ENCODE results near the gene CDC14C. TPM values are rescaled to one million over a fixed set of nuclear protein-coding genes. Genes with fewer than 3 reads are reported as not detected.

CDC14C gene
- total RNA-seq (1 to 10 TPM; 3.8 to 4.7 TPM), polyA plus RNA-seq (ENCODE audit: insufficient read depth, low read depth, low replicate concordance) (14.2 TPM)
- long read RNA-seq, donor 1, result 0 reads
- long read RNA-seq, donor 2, result 0 reads

DNA sequence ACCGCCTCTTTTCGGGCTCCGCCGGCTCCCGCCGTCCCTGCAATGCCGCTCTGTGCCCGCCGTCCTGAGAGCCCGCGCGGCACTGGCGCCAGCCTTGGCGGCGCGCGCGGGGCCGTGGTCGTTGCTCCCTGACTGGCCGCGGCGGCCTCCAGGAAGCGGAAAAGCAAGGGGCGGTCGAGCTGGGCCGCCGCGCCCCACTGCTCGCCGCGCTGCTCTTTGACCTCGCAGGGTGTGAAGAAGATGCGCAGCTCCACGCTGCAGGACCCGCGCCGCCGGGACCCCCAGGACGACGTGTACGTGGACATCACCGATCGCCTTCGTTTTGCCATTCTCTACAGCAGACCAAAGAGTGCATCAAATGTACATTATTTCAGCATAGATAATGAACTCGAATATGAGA lies at the start of gene CDC14C:
TSS of gene CDC14C (plus strand) at position 115 of the 400 bp plus-strand sequence. CDS start at position 241, 126 bp downstream.
- Histone ChIP-seq H3K4me3 (no peak within 1 kb of the TSS), H3K36me3 (ENCODE audit: low read depth, missing control alignments) (no peaks in the 10 kb centered on the region), H3K27me3 (no peaks in the 10 kb centered on the region), H3K4me1 (no peaks in the 10 kb centered on the region), H3K9me3 (no peaks in the 10 kb centered on the region), H3K27ac (no peak within 1 kb of the TSS)
- intact Hi-C loops (cut with DNase I; ENCODE audit: low total_unique reads), result no loop called here
- peak; percentile 15 for DNase-seq
- no peak for TF ChIP-seq POLR2A (IDR thresholded peaks at IDR 0.05)
- TF ChIP-seq, protein P1, sequence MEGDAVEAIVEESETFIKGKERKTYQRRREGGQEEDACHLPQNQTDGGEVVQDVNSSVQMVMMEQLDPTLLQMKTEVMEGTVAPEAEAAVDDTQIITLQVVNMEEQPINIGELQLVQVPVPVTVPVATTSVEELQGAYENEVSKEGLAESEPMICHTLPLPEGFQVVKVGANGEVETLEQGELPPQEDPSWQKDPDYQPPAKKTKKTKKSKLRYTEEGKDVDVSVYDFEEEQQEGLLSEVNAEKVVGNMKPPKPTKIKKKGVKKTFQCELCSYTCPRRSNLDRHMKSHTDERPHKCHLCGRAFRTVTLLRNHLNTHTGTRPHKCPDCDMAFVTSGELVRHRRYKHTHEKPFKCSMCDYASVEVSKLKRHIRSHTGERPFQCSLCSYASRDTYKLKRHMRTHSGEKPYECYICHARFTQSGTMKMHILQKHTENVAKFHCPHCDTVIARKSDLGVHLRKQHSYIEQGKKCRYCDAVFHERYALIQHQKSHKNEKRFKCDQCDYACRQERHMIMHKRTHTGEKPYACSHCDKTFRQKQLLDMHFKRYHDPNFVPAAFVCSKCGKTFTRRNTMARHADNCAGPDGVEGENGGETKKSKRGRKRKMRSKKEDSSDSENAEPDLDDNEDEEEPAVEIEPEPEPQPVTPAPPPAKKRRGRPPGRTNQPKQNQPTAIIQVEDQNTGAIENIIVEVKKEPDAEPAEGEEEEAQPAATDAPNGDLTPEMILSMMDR (IDR thresholded peaks at IDR 0.05), result no peak
- WGBS, 2 donors, result 66 to 86% methylated on average over 20 to 46 of the region's 46 CpGs

DNA sequence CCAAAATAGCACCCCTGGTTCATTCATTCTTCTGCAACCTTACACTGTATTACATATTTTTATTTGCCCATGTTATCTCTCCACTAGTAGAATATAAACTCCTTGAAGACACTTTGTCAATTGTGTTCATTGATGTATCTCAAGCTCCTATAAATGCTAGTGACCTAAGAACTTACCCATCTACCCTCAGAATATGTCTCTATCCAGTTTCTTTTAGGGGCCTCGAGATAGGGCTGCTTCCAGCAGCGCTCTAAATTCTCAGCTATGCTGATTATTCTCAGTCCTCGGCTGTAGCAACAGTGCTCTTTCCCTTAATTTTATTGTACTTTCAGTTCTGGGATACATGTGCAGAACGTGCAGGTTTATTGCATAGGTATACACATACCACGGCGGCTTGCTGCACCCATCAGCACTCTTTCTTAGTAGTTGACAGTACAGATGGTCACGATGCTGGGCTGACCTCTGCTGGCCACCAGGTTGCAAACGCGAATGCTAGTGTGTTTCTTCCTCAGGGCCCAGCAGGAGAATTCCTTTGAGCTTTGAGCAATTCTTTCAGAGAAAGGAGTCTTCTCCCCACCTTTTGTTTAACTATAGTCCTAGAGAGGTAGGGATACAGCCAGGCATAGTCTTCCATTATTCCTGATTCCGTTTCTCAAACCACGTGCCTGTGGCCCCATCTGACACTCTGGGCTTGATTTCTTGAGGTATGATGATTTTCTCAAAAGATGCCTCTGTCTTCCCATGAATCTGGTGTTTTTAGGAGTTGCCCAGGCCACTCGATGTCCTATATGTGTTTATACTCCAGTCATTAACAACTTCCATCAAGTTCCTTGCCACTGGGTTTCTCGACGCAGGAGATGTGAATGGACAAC lies 49.1 kb upstream of the CDC14C start:
- DNase-seq, result peak; percentile 82
- Histone ChIP-seq H3K4me1 (no peaks in the 10 kb centered on the region), H3K27me3 (no peaks in the 10 kb centered on the region), H3K4me3 (no peak overlapping the region), H3K27ac (no peak overlapping the region), H3K9me3 (no peaks in the 10 kb centered on the region), H3K36me3 (ENCODE audit: low read depth, missing control alignments) (no peaks in the 10 kb centered on the region)
- intact Hi-C loops (cut with DNase I; ENCODE audit: low total_unique reads), result loop anchor here (10.0 kb wide), 1 partner anchor 550 kb away; no protein-coding TSS in a partner anchor
- WGBS, 2 donors, result 36 to 38% methylated on average over 12 to 14 of the region's 14 CpGs
- no peak for TF ChIP-seq POLR2A (IDR thresholded peaks at IDR 0.05)
- TF ChIP-seq, protein P1 (IDR thresholded peaks at IDR 0.05), result peak in 2 of 3 experiments; percentile 34 to 44

DNA sequence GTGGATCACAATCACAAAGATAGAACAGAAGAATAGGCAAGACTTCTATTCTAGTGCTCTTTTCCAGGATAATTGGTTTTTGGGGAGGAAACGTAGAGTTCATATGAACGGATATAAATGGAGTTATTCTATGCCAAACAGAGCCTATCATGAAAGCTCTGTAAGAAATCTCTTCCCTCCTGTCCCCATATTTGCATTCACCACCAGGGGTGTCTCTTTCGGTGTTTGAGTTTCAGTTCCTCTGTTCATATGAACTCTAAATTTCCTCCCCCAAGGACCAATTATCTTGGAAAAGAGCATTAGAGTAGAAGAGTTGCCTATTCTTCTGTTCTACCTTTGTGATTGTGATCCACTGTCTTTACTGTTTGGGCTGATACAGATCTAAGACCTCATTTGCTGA lies 48.3 kb upstream of the CDC14C start:
- TF ChIP-seq, protein P1 (IDR thresholded peaks at IDR 0.05), result no peak
- TF ChIP-seq POLR2A (IDR thresholded peaks at IDR 0.05), result no peak
- intact Hi-C loops (cut with DNase I; ENCODE audit: low total_unique reads), result loop anchor here (10.0 kb wide), 1 partner anchor 551 kb away; no protein-coding TSS in a partner anchor
- no peaks in the 10 kb centered on the region for H3K4me1 ChIP-seq
- H3K4me3 ChIP-seq, result no peak overlapping the region
- no peaks in the 10 kb centered on the region for H3K36me3 ChIP-seq (ENCODE audit: low read depth, missing control alignments)
- DNase-seq, result no peak
- H3K27ac ChIP-seq, result no peak overlapping the region
- H3K27me3 ChIP-seq, result no peaks in the 10 kb centered on the region
- H3K9me3 ChIP-seq, result no peaks in the 10 kb centered on the region
- 62 to 74% methylated on average over 3 of the region's 3 CpGs for WGBS, 2 donors

DNA sequence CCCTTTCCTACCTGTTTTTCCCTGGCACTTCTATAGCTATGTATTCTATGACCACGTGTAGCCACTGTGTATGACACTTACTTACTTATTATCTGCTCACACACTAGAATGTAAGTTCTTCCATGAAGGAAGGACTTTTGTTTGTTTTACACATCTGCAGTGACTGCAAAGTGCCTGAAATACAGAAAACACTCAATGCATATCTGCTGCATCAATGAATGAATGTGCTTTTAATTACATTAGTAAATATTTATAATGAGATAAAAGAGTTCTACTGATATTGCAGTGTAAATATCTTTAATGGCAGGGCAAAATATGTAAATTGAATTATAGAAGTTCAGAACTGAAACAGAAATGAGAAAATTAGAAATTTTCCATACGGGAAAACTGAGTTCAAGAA lies 43.5 kb upstream of the CDC14C start:
- Histone ChIP-seq H3K36me3 (ENCODE audit: low read depth, missing control alignments) (no peaks in the 10 kb centered on the region), H3K4me3 (no peak overlapping the region), H3K27me3 (no peaks in the 10 kb centered on the region), H3K9me3 (no peaks in the 10 kb centered on the region), H3K27ac (no peak overlapping the region), H3K4me1 (no peaks in the 10 kb centered on the region)
- TF ChIP-seq POLR2A (IDR thresholded peaks at IDR 0.05), result no peak
- TF ChIP-seq, protein P1 (IDR thresholded peaks at IDR 0.05), result no peak
- intact Hi-C loops (cut with DNase I; ENCODE audit: low total_unique reads), result no loop called here
- WGBS, 2 donors, result 81 to 88% methylated on average over 2 of the region's 2 CpGs
- DNase-seq, result no peak

Measured in testis (tissue), 5 donors.